MM.1S (cell line): ENCODE measurements around the gene PLA2G2D.

ENCODE experiments used
- DNase-seq: peaks from one replicate; pipeline ENCODE4 v3.0.0-alpha.2; 2015
- H2AFZ ChIP-seq: fragments of 300-600 bp; sonication (generic); 2 replicates; pipeline ENCODE4 v1.6.0; 2016; ENCODE audit warnings: antibody characterized with exemption, low read length
- H3F3A ChIP-seq: fragments of 300-600 bp; sonication (generic); 2 replicates; pipeline ENCODE4 v1.6.1; 2016; ENCODE audit warnings: mild to moderate bottlenecking, antibody characterized with exemption, low read length, moderate library complexity, mixed read lengths; ENCODE audit not compliant: insufficient read depth
- H3K27ac ChIP-seq: fragments of 300-600 bp; sonication (generic); 2 replicates; pipeline ENCODE4 v1.5.1; 2016; ENCODE audit warnings: mild to moderate bottlenecking, low read length
- H3K27me3 ChIP-seq: fragments of 300-600 bp; sonication (generic); replicated peaks from 2 replicates; pipeline ENCODE4 v1.6.0; 2016; ENCODE audit warnings: low read length; ENCODE audit not compliant: insufficient read depth
- H3K36me3 ChIP-seq: fragments of 300-600 bp; sonication (generic); replicated peaks from 2 replicates; pipeline ENCODE4 v1.6.1; 2016; ENCODE audit warnings: mild to moderate bottlenecking, low read length, mixed read lengths; ENCODE audit not compliant: insufficient read depth
- H3K4me1 ChIP-seq: fragments of 300-600 bp; sonication (generic); 2 replicates; pipeline ENCODE4 v1.6.1; 2016; ENCODE audit warnings: low read length, mixed read lengths
- H3K4me2 ChIP-seq: fragments of 300-600 bp; sonication (generic); 2 replicates; pipeline ENCODE4 v1.6.0; 2016; ENCODE audit warnings: low read depth, low read length
- H3K4me3 ChIP-seq: fragments of 300-600 bp; sonication (generic); 2 replicates; pipeline ENCODE4 v1.5.1; 2016; ENCODE audit warnings: low read length, mixed read lengths
- H3K79me2 ChIP-seq: fragments of 300-600 bp; sonication (generic); 2 replicates; pipeline ENCODE4 v1.6.1; 2016; ENCODE audit warnings: mixed run types, low read length, mixed read lengths
- H3K9ac ChIP-seq: fragments of 300-600 bp; sonication (generic); 2 replicates; pipeline ENCODE4 v1.6.1; 2016; ENCODE audit warnings: low read length, mixed read lengths
- H3K9me2 ChIP-seq: fragments of 300-600 bp; sonication (generic); replicated peaks from 2 replicates; pipeline ENCODE4 v1.6.1; 2016; ENCODE audit warnings: mild to moderate bottlenecking, low read length, mixed read lengths; ENCODE audit not compliant: insufficient read depth
- H3K9me3 ChIP-seq: fragments of 300-600 bp; sonication (generic); replicated peaks from 2 replicates; pipeline ENCODE4 v1.6.1; 2016; ENCODE audit warnings: mild to moderate bottlenecking, low read length, mixed read lengths; ENCODE audit not compliant: insufficient read depth
- H4K20me1 ChIP-seq: fragments of 300-600 bp; sonication (generic); 2 replicates; pipeline ENCODE4 v1.6.1; 2016; ENCODE audit warnings: mild to moderate bottlenecking, low read length, moderate library complexity, mixed read lengths; ENCODE audit not compliant: insufficient read depth
- CTCF ChIP-seq: fragments of 300-600 bp; sonication (generic); IDR thresholded peaks from 2 replicates; pipeline ENCODE4 v1.5.1; 2016; ENCODE audit warnings: antibody characterized with exemption, low read length, mixed read lengths
- EZH2 ChIP-seq: fragments of 300-600 bp; sonication (generic); optimal IDR thresholded peaks from 2 replicates; pipeline ENCODE3; 2017; ENCODE audit warnings: low read depth, mild to moderate bottlenecking, antibody characterized with exemption, low read length, mixed read lengths
- EZH2phosphoT487 ChIP-seq: fragments of 300-600 bp; sonication (generic); IDR thresholded peaks from 2 replicates; pipeline ENCODE4 v1.6.1; 2018; ENCODE audit warnings: antibody characterized with exemption, low read length

Gene PLA2G2D

GRCh38 chr1:20142001-20142710 lies 22.8 kb upstream of the PLA2G2D start:
- no peak for DNase-seq
- no peak overlapping the region for H3K4me2 ChIP-seq
- no peaks in the 10 kb centered on the region for H3F3A ChIP-seq
- no peaks in the 10 kb centered on the region for H3K4me1 ChIP-seq
- H3K36me3 ChIP-seq = no peaks in the 10 kb centered on the region
- no peaks in the 10 kb centered on the region for H3K9me3 ChIP-seq
- no peaks in the 10 kb centered on the region for H4K20me1 ChIP-seq
- H3K27me3 ChIP-seq = peaks cover 20% of the 10 kb centered on the region
- no peaks in the 10 kb centered on the region for H3K9me2 ChIP-seq
- H3K4me3 ChIP-seq = no peak overlapping the region
- no peaks in the 10 kb centered on the region for H3K79me2 ChIP-seq
- H3K9ac ChIP-seq = no peak overlapping the region
- no peak overlapping the region for H3K27ac ChIP-seq
- TF ChIP-seq EZH2phosphoT487 = no peak
- no peak for TF ChIP-seq EZH2
- no peak overlapping the region for H2AFZ ChIP-seq

- H4K20me1 ChIP-seq = no peaks in the 10 kb centered on the region
- H3K4me3 ChIP-seq = no peak overlapping the region
- H3K4me2 ChIP-seq = no peak overlapping the region
- H3K27ac ChIP-seq = no peak overlapping the region
- TF ChIP-seq EZH2phosphoT487 (no peak), CTCF (no peak), EZH2 (no peak)
- H3K9me3 ChIP-seq = no peaks in the 10 kb centered on the region
- H3F3A ChIP-seq = no peaks in the 10 kb centered on the region
- H3K9me2 ChIP-seq = no peaks in the 10 kb centered on the region
- no peak for DNase-seq
- H3K4me1 ChIP-seq = no peaks in the 10 kb centered on the region
- H3K79me2 ChIP-seq = no peaks in the 10 kb centered on the region
- peaks cover 16% of the 10 kb centered on the region; the same call in 1 of the 2 replicates for H3K27me3 ChIP-seq
- no peak overlapping the region for H3K9ac ChIP-seq
- no peaks in the 10 kb centered on the region for H3K36me3 ChIP-seq
- H2AFZ ChIP-seq = no peak overlapping the region
Observed at GRCh38 chr1:20141466-20141865, 22.1 kb upstream of the PLA2G2D start.

- Histone ChIP-seq H3K9ac (no peak overlapping the region), H3K9me3 (no peaks in the 10 kb centered on the region), H3K4me1 (no peaks in the 10 kb centered on the region), H3K27me3 (peaks cover 17% of the 10 kb centered on the region; the same call in 1 of the 2 replicates), H3K27ac (no peak overlapping the region), H4K20me1 (no peaks in the 10 kb centered on the region), H3F3A (no peaks in the 10 kb centered on the region), H3K36me3 (no peaks in the 10 kb centered on the region), H3K79me2 (no peaks in the 10 kb centered on the region), H3K4me2 (no peak overlapping the region), H2AFZ (no peak overlapping the region), H3K9me2 (no peaks in the 10 kb centered on the region), H3K4me3 (no peak overlapping the region)
- no peak for TF ChIP-seq CTCF
- no peak for TF ChIP-seq EZH2
- no peak for TF ChIP-seq EZH2phosphoT487
- no peak for DNase-seq
Observed at GRCh38 chr1:20141001-20141400, 21.7 kb upstream of the PLA2G2D start.

GRCh38 chr1:20139776-20140612 lies 20.7 kb upstream of the PLA2G2D start:
- peaks cover 17% of the 10 kb centered on the region; the same call in 1 of the 2 replicates for H3K27me3 ChIP-seq
- H4K20me1 ChIP-seq = no peaks in the 10 kb centered on the region
- TF ChIP-seq CTCF (no peak), EZH2 (no peak), EZH2phosphoT487 (no peak)
- no peak for DNase-seq
- H3K9ac ChIP-seq = no peak overlapping the region
- no peaks in the 10 kb centered on the region for H3K36me3 ChIP-seq
- no peaks in the 10 kb centered on the region for H3F3A ChIP-seq
- H3K4me3 ChIP-seq = no peak overlapping the region
- no peaks in the 10 kb centered on the region for H3K4me1 ChIP-seq
- H2AFZ ChIP-seq = no peak overlapping the region
- no peak overlapping the region for H3K4me2 ChIP-seq
- H3K9me3 ChIP-seq = no peaks in the 10 kb centered on the region
- no peaks in the 10 kb centered on the region for H3K9me2 ChIP-seq
- H3K79me2 ChIP-seq = no peaks in the 10 kb centered on the region
- no peak overlapping the region for H3K27ac ChIP-seq
